ENCODE measurements around the gene SH3BP2.

SH3BP2 gene

DNA sequence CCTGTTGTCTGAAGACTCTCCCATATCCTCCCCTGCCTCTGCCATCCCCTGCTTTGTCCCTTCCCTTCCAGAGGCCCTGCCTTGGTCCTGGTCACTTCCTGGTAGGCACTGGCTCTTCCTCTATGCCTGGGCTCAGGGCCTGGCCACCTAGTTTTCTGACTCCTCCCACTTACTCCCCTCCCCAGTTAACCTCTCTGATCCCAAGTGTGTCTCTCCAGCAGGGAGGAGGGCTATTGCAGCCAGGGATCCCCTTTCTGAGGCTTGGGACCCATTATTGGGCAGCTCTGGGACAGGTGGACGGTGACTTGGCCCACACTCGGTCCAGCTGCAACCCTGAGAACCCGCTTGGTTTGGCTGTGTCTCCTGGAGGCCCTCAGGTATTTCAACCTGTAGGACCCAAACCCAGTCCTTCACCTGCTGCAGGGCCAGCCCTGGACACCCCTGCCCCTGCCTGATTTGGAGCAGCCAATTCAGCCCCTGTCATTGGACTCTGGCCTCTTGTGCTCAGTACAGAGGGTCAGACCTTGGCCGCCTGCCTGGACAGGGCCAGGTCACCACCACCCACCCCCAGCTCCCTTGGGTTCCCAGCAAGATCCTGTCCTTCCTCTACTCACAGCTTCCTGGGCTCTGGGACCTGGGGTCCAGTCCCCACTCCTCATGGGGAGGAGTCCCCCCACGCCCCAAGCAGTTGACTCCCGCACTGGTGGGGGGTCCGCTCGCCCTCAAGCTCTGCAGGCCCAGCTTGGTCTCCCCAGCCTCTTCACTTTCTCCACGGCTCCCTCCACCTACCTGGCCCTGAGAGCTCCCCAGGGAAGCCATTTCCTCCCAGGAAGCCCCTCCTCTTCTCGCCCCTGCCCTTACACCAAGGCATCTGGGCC lies 1.1 kb upstream of the SH3BP2 start:
- DNase-seq, result no peak

- no peak for DNase-seq
These were observed 532 bp upstream of the SH3BP2 start for GRCh38 chr4:2792396-2792710.

GRCh38 chr4:2793586-2794485 lies 951 bp downstream of the SH3BP2 start:
- DNase-seq, result no peak

GRCh38 chr4:2794486-2795299 lies 1.8 kb downstream of the SH3BP2 start:
- no peak for DNase-seq

- DNase-seq, result no peak
These were observed 2.5 kb downstream of the SH3BP2 start for GRCh38 chr4:2795300-2795892.

DNA sequence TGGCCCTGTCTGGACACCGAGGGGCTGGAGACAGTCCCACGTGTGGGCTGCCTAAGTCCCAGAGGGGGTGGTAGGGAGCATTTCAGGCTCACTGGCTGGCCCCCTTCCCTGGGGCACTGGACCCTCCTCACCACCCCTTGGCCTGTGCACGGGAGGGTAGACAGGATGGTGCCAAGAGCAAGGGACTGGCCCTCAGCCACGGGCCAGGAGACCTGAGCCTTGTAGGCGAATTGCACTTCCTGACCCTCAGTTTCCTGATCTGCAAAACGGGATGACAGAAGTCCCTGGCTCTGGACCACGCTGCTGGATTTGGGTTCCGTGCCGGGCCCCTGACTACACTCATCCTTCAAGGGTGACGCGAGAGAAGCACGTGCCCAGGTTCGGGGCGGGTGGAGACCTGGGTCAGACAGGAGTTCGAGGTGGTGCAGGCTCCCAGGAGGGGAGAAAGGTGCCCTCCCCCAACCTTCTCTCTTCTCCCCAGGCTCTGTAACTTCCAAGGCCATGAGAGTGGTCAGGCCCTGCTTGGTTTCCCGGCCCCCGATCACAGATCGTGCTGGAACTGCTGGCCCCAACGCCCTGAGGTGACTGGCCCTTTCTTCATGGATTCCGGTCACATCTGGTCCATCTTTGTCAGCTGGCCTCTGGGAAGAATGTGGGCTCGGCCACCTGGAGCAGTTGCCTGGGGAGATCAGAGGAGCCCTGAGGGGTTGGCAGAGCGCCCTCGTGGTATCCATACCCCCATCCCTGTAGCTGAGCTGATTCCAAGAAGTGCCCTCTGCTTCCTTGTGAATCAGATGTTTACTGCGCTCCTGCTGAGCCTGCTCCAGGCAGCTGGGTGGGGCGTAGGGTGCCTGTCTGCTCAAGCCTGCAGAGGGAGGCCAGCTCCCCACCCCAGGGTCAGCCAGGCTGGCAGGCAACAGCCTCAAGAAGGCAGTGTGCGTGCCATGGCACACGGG lies 3.3 kb downstream of the SH3BP2 start:
- no peak for DNase-seq

GRCh38 chr4:2796849-2797544 lies 4.1 kb downstream of the SH3BP2 start:
- DNase-seq, result no peak

DNA sequence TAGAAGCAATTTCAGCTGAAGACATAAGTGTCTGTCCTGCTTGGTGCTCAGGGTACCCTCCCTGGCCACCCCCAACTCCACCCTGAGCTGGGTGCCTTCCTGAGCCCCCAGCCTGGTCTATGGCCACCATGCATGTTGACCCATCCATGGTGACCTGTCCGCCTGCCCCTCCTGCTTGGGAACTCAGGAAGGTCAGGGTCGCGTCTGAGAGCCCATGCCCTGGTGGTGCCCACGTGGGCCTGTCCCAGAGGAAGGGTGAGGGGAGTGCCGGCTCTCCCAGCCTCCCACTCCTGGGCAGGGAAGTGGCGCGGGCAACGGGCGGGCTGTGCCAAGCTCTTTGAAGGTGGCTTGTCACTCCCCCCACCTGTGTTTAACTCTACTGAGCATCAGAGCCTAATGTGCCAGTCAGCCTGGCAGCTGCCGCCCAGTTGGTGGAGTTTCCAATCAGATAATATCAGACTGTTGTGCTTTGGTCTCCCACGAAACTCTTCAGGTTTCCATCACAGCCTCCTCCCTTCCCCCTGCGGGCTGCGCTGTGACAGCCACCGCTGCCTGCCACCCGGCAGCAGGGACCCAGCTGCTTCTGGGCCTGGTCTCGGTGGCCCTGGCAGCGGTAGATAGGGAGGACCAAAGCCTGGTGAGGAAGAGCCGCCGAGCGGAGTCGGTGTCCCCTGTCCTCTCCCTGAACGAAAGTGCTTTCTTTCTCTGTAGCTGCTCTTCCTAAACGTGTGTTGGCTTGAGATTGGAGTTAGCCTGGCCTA lies 4.8 kb downstream of the SH3BP2 start:
- DNase-seq, result no peak

GRCh38 chr4:2798399-2799223 lies 5.7 kb downstream of the SH3BP2 start:
- no peak for DNase-seq

- no peak for DNase-seq
These were observed 6.5 kb downstream of the SH3BP2 start for GRCh38 chr4:2799224-2799911.

DNA sequence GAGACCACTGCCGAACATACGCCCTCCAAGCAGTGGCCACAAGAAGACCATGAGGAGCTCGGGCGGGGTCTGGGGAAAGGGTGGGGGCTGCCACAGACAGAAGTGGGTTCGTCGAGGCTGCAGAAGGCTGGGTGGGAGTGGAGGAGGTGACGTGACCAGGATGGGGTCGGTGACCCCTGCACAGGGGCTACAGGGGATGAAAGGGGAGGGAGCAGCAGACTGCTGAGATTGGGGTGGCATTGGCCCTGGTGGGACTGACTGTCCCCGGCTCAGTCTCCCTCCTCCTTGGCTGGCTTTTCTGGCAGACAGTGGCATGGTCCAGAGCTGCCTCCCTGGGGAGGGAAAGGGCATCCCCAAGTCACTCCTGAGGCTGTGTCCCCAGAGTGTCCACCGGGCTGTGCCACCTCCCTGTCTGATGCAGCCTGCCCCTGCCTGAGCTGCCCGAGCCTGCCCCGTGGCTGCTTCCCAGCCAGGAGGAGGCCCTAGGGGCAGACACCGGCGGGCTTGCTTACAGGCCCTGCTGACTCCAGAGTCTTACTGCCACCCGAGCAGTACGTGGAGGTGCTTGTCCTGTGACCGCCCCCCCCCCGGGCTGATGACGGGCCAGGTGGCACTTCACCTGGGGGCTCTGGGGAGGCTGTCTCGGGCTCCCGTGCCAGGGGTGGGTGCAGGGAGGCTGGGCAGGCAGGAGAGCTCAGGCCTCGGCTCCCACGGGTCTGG lies 7.2 kb downstream of the SH3BP2 start:
- no peak for DNase-seq

DNA sequence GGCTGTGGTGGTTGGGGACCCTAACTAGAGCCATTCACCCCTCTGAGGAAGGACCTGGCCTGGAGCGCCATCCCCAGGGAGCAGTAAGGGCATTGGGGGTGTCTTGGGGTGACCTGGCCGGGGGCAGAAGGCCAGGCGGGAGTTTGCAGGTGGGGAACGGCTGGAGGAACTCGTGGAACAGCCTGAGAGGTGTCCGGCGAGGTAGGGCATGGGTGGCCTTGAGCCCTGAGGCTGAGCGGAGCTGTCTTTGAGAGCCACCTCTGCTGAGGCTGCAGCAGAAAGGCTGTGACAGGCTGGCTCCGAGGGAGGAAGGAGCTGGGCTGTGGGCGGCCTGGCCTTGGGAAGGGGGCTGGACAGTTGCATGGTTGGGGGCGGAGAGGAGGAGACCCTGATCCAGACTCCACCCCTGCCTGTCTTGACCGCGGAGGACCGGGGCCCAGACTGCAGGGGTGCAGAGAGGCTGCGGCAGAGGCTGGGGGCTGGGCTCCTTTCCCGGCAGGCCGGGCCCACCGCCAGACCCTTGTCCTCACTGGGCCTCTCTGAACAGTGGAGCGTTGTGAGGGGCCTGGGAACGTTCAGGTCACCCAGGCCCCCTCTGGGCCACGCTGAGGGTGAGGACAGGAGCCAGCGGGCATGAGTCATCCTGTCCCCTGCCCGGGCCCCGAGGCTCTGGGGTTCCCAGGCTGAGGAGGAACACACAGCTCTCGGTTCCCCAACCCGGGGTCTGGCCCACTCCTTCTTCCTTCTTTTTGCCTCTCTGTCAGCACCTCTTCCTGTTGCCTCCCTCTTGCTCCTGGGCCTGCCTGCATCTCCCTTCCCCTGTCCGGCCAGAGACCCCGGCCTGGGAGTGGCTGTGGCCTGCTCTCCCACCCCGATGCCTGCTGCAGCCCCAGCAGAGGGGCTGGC lies 8.1 kb downstream of the SH3BP2 start:
- DNase-seq, result no peak

GRCh38 chr4:2802618-2803531 lies 10.0 kb downstream of the SH3BP2 start:
- no peak for DNase-seq

GRCh38 chr4:2803624-2804448 lies 11.0 kb downstream of the SH3BP2 start:
- no peak for DNase-seq

All from NCI-H524 treated with DMSO at 0.1 percent for 48 hours (cell line).